HEK293 (cell line): ENCODE measurements around the gene CDCA3.

Experiments used
- CTCF ChIA-PET: fragments of 350-600 bp; formaldehyde crosslinking; extraction: SDS; loops from one replicate; lab custom pipeline; 2021; ENCODE audit warnings: antibody characterized with exemption; lab: Yijun Ruan, JAX
- POLR2A ChIA-PET: fragments of 300-600 bp; formaldehyde crosslinking; extraction: SDS; loops from one replicate; lab custom pipeline; 2020; ENCODE audit warnings: antibody characterized with exemption, inconsistent platforms; lab: Yijun Ruan, JAX
- H3K27ac ChIP-seq: fragments of 200-500 bp; sonication (Bioruptor generic); 2 replicates; pipeline ENCODE4 v1.5.1; 2014; ENCODE audit warnings: low read depth, low read length, control low read depth, inconsistent platforms; ENCODE audit errors: extremely low read depth
- H3K36me3 ChIP-seq, 2 experiments: fragments of 200-500 bp in 1 of 2; sonication (Bioruptor generic) in 1 of 2; 1 replicate in 1 of 2; 2 replicates in 1 of 2; pipeline ENCODE4 v1.5.1; 2014 to 2017; ENCODE audit warnings: inconsistent platforms in 2 of 2, low read length in 2 of 2; ENCODE audit not compliant: control insufficient read depth in 2 of 2, insufficient read depth in 1 of 2
- H3K4me1 ChIP-seq: fragments of 200-500 bp; sonication (Bioruptor generic); 2 replicates; pipeline ENCODE4 v1.5.1; 2014; ENCODE audit warnings: mild to moderate bottlenecking, low read length, inconsistent platforms; ENCODE audit not compliant: control insufficient read depth, insufficient read depth
- H3K4me3 ChIP-seq: 2 replicates; pipeline ENCODE4 v1.5.1; 2011; ENCODE audit warnings: low read depth, mild to moderate bottlenecking, control low read depth, low read length, moderate library complexity
- H3K9me3 ChIP-seq: fragments of 200-500 bp; sonication (Bioruptor generic); 2 replicates; pipeline ENCODE4 v1.5.1; 2014; ENCODE audit warnings: low read depth, low read length, inconsistent platforms; ENCODE audit not compliant: control insufficient read depth, insufficient read depth
- BCL11A ChIP-seq: fragments of 450-650 bp; formaldehyde crosslinking; IDR thresholded peaks from 2 replicates; pipeline ENCODE4 v1.5.1; 2016; ENCODE audit warnings: low read depth, missing biosample characterization, missing genetic modification characterization
- FEZF1 ChIP-seq: fragments of 450-650 bp; formaldehyde crosslinking; IDR thresholded peaks from 2 replicates; pipeline ENCODE4 v1.5.1; 2016; ENCODE audit warnings: missing biosample characterization, missing genetic modification characterization
- HOXA7 ChIP-seq: sonication (generic); formaldehyde crosslinking; IDR thresholded peaks from 2 replicates; pipeline ENCODE4 v1.8.1; 2022; ENCODE audit warnings: missing genetic modification reagents, borderline replicate concordance
- KLF8 ChIP-seq: fragments of 450-650 bp; formaldehyde crosslinking; IDR thresholded peaks from 2 replicates; pipeline ENCODE4 v1.5.1; 2016; ENCODE audit warnings: missing biosample characterization, missing genetic modification characterization
- KLF9 ChIP-seq: fragments of 450-650 bp; formaldehyde crosslinking; IDR thresholded peaks from 2 replicates; pipeline ENCODE4 v1.5.1; 2016; ENCODE audit warnings: missing biosample characterization, missing genetic modification characterization, low read depth
- MEIS1 ChIP-seq: sonication (generic); formaldehyde crosslinking; IDR thresholded peaks from 2 replicates; pipeline ENCODE4 v1.8.1; 2022; ENCODE audit warnings: missing genetic modification reagents, mild to moderate bottlenecking, borderline replicate concordance
- MZF1 ChIP-seq: fragments of 450-650 bp; formaldehyde crosslinking; IDR thresholded peaks from 2 replicates; pipeline ENCODE4 v1.5.1; 2017; ENCODE audit warnings: missing biosample characterization, missing genetic modification characterization, borderline replicate concordance
- PRDM1 ChIP-seq: fragments of 450-650 bp; formaldehyde crosslinking; IDR thresholded peaks from 2 replicates; pipeline ENCODE4; 2016; ENCODE audit warnings: missing biosample characterization, missing genetic modification characterization
- SALL2 ChIP-seq: fragments of 450-650 bp; formaldehyde crosslinking; IDR thresholded peaks from 2 replicates; pipeline ENCODE4 v1.5.0; 2017; ENCODE audit warnings: missing biosample characterization, mild to moderate bottlenecking, missing genetic modification characterization, borderline replicate concordance
- SCRT2 ChIP-seq: fragments of 450-650 bp; formaldehyde crosslinking; IDR thresholded peaks from 2 replicates; pipeline ENCODE4 v1.5.1; 2016; ENCODE audit warnings: missing biosample characterization, missing genetic modification characterization
- ZBTB7A ChIP-seq: fragments of 450-650 bp; formaldehyde crosslinking; IDR thresholded peaks from 2 replicates; pipeline ENCODE4 v1.5.1; 2016; ENCODE audit warnings: low read depth, missing biosample characterization, missing genetic modification characterization
- ZBTB8A ChIP-seq: fragments of 450-650 bp; formaldehyde crosslinking; IDR thresholded peaks from 2 replicates; pipeline ENCODE4 v1.5.1; 2016; ENCODE audit warnings: missing biosample characterization, missing genetic modification characterization
- ZNF10 ChIP-seq: fragments of 450-650 bp; formaldehyde crosslinking; IDR thresholded peaks from 2 replicates; pipeline ENCODE4 v1.5.1; 2017; ENCODE audit warnings: missing biosample characterization, missing genetic modification characterization
- ZNF221 ChIP-seq: fragments of 450-650 bp; formaldehyde crosslinking; IDR thresholded peaks from 2 replicates; pipeline ENCODE4 v1.5.1; 2017; ENCODE audit warnings: missing biosample characterization, missing genetic modification characterization, borderline replicate concordance
- ZNF239 ChIP-seq: fragments of 450-650 bp; formaldehyde crosslinking; IDR thresholded peaks from 2 replicates; pipeline ENCODE4 v1.5.1; 2016; ENCODE audit warnings: missing biosample characterization, missing genetic modification characterization
- ZNF335 ChIP-seq: fragments of 450-650 bp; formaldehyde crosslinking; conservative IDR thresholded peaks from 2 replicates; pipeline ENCODE4 v1.5.1; 2016; ENCODE audit warnings: missing biosample characterization, missing genetic modification characterization
- ZNF37A ChIP-seq: fragments of 450-650 bp; IDR thresholded peaks from 2 replicates; pipeline ENCODE4 v1.5.1; 2018; ENCODE audit warnings: missing biosample characterization, missing genetic modification characterization
- ZNF394 ChIP-seq: fragments of 450-650 bp; formaldehyde crosslinking; IDR thresholded peaks from 2 replicates; pipeline ENCODE4 v1.5.1; 2016; ENCODE audit warnings: missing biosample characterization, missing genetic modification characterization, mild to moderate bottlenecking, moderate library complexity, borderline replicate concordance
- ZNF423 ChIP-seq: fragments of 450-650 bp; formaldehyde crosslinking; IDR thresholded peaks from 2 replicates; pipeline ENCODE4 v1.5.1; 2016; ENCODE audit warnings: missing biosample characterization, missing genetic modification characterization
- ZNF473 ChIP-seq: fragments of 450-650 bp; formaldehyde crosslinking; IDR thresholded peaks from 2 replicates; pipeline ENCODE4 v1.5.1; 2017; ENCODE audit warnings: missing biosample characterization, missing genetic modification characterization
- ZNF501 ChIP-seq: fragments of 450-650 bp; formaldehyde crosslinking; IDR thresholded peaks from 2 replicates; pipeline ENCODE4 v1.5.1; 2016; ENCODE audit warnings: missing biosample characterization, missing genetic modification characterization
- ZNF530 ChIP-seq: fragments of 450-650 bp; formaldehyde crosslinking; IDR thresholded peaks from 2 replicates; pipeline ENCODE4 v1.5.1; 2016; ENCODE audit warnings: low read depth, missing biosample characterization, missing genetic modification characterization
- ZNF585B ChIP-seq: fragments of 450-650 bp; formaldehyde crosslinking; IDR thresholded peaks from 2 replicates; pipeline ENCODE4 v1.5.1; 2016; ENCODE audit warnings: missing biosample characterization, missing genetic modification characterization
- ZNF610 ChIP-seq: fragments of 450-650 bp; formaldehyde crosslinking; IDR thresholded peaks from 2 replicates; pipeline ENCODE4 v1.5.1; 2016; ENCODE audit warnings: missing biosample characterization, missing genetic modification characterization, borderline replicate concordance
- ZNF654 ChIP-seq: fragments of 450-650 bp; formaldehyde crosslinking; IDR thresholded peaks from 2 replicates; pipeline ENCODE4 v1.5.1; 2016; ENCODE audit warnings: low read depth, missing biosample characterization, missing genetic modification characterization
- TF ChIP-seq, protein P1 (sequence below): fragments of 450-650 bp; formaldehyde crosslinking; IDR thresholded peaks from 2 replicates; pipeline ENCODE4 v1.5.1; 2016; ENCODE audit warnings: missing biosample characterization, missing genetic modification characterization
- TF ChIP-seq, protein P2 (sequence below): fragments of 450-650 bp; formaldehyde crosslinking; IDR thresholded peaks from 2 replicates; pipeline ENCODE4 v1.5.1; 2016; ENCODE audit warnings: missing biosample characterization, missing genetic modification characterization
- TF ChIP-seq, protein P3 (sequence below): fragments of 450-650 bp; formaldehyde crosslinking; IDR thresholded peaks from 2 replicates; pipeline ENCODE4 v1.5.1; 2017; ENCODE audit warnings: missing biosample characterization, missing genetic modification characterization
- TF ChIP-seq, protein P4 (sequence below): fragments of 450-650 bp; formaldehyde crosslinking; IDR thresholded peaks from 2 replicates; pipeline ENCODE4 v1.5.1; 2016; ENCODE audit warnings: missing biosample characterization, missing genetic modification characterization

Gene CDCA3

DNA sequence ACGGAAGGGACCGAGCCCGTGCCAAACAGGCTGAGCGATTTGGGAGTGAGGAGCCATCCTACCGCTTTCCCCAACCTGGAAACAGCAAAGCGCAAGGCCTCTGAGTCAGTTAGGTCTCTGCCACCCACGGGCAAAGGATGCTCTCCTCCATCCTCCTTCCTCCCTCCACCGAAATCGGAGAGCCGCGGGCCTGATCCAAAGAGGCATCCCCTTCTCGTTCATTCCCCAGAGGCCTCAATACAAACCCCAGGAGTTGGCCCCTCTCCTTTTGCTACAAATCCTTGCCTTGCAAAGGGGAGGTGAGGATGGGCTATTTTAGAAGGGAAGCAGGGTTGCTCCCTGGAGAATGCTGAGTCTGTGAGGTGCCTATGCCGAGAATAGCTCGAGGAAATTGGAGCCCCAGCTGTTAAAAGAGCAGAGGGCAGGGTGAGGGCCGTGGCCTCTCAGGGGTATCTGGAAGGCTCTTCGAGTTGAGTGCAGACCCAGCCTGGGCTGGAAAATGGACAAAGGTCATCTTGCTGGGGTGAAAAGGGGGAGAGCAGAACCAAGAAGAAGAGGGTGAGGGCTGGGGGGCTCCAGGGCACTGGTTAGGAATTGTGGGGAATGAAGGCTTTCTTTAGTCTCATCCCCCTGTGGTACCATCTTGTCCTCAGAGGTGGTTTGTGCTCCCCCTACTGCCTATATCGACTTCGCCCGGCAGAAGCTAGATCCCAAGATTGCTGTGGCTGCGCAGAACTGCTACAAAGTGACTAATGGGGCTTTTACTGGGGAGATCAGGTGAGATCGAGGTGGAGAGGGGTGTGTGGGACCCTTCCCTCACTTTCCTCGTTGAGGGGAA, 17.3 kb upstream of the CDCA3 start (continued):
- TF ChIP-seq, protein P1, sequence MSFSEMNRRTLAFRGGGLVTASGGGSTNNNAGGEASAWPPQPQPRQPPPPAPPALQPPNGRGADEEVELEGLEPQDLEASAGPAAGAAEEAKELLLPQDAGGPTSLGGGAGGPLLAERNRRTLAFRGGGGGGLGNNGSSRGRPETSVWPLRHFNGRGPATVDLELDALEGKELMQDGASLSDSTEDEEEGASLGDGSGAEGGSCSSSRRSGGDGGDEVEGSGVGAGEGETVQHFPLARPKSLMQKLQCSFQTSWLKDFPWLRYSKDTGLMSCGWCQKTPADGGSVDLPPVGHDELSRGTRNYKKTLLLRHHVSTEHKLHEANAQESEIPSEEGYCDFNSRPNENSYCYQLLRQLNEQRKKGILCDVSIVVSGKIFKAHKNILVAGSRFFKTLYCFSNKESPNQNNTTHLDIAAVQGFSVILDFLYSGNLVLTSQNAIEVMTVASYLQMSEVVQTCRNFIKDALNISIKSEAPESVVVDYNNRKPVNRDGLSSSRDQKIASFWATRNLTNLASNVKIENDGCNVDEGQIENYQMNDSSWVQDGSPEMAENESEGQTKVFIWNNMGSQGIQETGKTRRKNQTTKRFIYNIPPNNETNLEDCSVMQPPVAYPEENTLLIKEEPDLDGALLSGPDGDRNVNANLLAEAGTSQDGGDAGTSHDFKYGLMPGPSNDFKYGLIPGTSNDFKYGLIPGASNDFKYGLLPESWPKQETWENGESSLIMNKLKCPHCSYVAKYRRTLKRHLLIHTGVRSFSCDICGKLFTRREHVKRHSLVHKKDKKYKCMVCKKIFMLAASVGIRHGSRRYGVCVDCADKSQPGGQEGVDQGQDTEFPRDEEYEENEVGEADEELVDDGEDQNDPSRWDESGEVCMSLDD (tag by site-specific recombination) = no peak
- TF ChIP-seq FEZF1 (tag by site-specific recombination) = 0 out of 2 replicates have a peak, but pooled peaks have one; percentile 9
- TF ChIP-seq ZNF501 = no peak
- no peak for TF ChIP-seq ZNF530
- no peak for TF ChIP-seq ZNF239 (tag by site-specific recombination)
- no peak for TF ChIP-seq ZNF610 (tag by site-specific recombination)
- peak; percentile 44; the same call in 1 of the 2 replicates for TF ChIP-seq PRDM1
- TF ChIP-seq, protein P2, sequence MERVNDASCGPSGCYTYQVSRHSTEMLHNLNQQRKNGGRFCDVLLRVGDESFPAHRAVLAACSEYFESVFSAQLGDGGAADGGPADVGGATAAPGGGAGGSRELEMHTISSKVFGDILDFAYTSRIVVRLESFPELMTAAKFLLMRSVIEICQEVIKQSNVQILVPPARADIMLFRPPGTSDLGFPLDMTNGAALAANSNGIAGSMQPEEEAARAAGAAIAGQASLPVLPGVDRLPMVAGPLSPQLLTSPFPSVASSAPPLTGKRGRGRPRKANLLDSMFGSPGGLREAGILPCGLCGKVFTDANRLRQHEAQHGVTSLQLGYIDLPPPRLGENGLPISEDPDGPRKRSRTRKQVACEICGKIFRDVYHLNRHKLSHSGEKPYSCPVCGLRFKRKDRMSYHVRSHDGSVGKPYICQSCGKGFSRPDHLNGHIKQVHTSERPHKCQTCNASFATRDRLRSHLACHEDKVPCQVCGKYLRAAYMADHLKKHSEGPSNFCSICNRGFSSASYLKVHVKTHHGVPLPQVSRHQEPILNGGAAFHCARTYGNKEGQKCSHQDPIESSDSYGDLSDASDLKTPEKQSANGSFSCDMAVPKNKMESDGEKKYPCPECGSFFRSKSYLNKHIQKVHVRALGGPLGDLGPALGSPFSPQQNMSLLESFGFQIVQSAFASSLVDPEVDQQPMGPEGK (tag by site-specific recombination) = no peak
- TF ChIP-seq MZF1 = 0 out of 2 replicates have a peak, but pooled peaks have one; percentile 23
- no peak for TF ChIP-seq ZNF335 (tag by site-specific recombination)
- TF ChIP-seq SCRT2 (tag by site-specific recombination) = no peak
- TF ChIP-seq ZBTB8A (tag by site-specific recombination) = peak; percentile 16; the same call in 1 of the 2 replicates
- no peak for TF ChIP-seq ZNF654 (tag by site-specific recombination)

DNA sequence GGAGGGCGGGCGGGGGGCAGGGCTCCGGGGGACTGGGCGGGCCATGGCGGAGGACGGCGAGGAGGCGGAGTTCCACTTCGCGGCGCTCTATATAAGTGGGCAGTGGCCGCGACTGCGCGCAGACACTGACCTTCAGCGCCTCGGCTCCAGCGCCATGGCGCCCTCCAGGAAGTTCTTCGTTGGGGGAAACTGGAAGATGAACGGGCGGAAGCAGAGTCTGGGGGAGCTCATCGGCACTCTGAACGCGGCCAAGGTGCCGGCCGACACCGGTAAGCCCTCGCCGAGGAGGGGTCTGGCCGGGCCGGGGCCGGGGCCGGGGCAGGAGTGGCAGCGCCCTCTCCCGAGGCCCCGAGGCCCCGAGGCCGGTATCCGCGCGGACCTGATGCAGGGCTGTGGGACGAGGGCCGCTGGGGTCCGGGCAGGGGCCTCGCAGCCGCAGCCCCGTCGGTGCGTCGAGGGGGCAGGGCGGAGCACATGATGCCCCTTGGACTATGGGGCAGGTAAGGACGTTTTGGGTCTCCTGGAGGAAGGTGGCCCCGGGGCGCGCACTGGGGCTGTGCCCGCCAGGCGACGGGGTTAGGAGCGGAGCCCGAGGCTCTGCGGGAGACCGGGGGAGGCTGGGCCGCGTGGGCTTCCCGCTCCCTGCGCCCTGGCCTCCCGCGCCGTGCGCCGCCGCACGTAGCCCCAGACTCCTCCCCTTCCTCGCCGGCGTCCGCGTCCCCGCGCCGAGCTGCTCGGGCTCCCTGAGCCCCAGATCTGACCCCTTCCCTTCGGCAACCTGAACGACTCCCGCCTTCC, 16.5 kb upstream of the CDCA3 start, which contains the start of gene TPI1:
TPI1 (plus strand) TSS at position 119 of the 798 bp plus-strand sequence; CDS start at position 155, 36 bp downstream.
- peaks cover 5 to 75% of the 10 kb centered on the region in 2 experiments; a peak in 2 of 3 replicates for H3K36me3 ChIP-seq
- peaks cover 7% of the 10 kb centered on the region for H3K4me1 ChIP-seq
- H3K27ac ChIP-seq = peak within 1 kb of the TSS; percentile 98
- H3K4me3 ChIP-seq = peak within 1 kb of the TSS; percentile 87
- no peaks in the 10 kb centered on the region for H3K9me3 ChIP-seq
- ChIA-PET CTCF (interaction anchor here (0.7 to 2.7 kb wide), 10 partner anchors 14 to 77 kb away, joined by 3 to 22 read pairs (median 4); partner anchors contain the start of gene CDCA3), POLR2A (interaction anchor here (0.7 to 7.6 kb wide), 23 partner anchors 10 to 355 kb away, joined by 3 to 183 read pairs (median 6); partner anchors contain the start of genes C12orf57, CDCA3, COPS7A and LRRC23)
- no peak; the same call in none of the 2 replicates for TF ChIP-seq KLF8 (tag by site-specific recombination)
- TF ChIP-seq MEIS1 (CRISPR knock-in tag) = no peak
- TF ChIP-seq, protein P3, sequence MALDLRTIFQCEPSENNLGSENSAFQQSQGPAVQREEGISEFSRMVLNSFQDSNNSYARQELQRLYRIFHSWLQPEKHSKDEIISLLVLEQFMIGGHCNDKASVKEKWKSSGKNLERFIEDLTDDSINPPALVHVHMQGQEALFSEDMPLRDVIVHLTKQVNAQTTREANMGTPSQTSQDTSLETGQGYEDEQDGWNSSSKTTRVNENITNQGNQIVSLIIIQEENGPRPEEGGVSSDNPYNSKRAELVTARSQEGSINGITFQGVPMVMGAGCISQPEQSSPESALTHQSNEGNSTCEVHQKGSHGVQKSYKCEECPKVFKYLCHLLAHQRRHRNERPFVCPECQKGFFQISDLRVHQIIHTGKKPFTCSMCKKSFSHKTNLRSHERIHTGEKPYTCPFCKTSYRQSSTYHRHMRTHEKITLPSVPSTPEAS (tag by site-specific recombination) = no peak
- 0 out of 2 replicates have a peak, but pooled peaks have one; percentile 27 for TF ChIP-seq ZNF423 (tag by site-specific recombination)
- no peak for TF ChIP-seq HOXA7 (CRISPR knock-in tag)
- TF ChIP-seq, protein P4, sequence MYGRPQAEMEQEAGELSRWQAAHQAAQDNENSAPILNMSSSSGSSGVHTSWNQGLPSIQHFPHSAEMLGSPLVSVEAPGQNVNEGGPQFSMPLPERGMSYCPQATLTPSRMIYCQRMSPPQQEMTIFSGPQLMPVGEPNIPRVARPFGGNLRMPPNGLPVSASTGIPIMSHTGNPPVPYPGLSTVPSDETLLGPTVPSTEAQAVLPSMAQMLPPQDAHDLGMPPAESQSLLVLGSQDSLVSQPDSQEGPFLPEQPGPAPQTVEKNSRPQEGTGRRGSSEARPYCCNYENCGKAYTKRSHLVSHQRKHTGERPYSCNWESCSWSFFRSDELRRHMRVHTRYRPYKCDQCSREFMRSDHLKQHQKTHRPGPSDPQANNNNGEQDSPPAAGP = 0 out of 2 replicates have a peak, but pooled peaks have one; percentile 50
- 0 out of 2 replicates have a peak, but pooled peaks have one; percentile 28 for TF ChIP-seq BCL11A (tag by site-specific recombination)
- TF ChIP-seq ZNF221 (tag by site-specific recombination) = no peak
- TF ChIP-seq ZNF37A (tag by site-specific recombination) = no peak
- no peak for TF ChIP-seq ZNF10
- TF ChIP-seq SALL2 (tag by site-specific recombination) = peak; percentile 60; the same call in 1 of the 2 replicates
- peak; percentile 29; the same call in 1 of the 2 replicates for TF ChIP-seq KLF9 (tag by site-specific recombination)
- no peak; the same call in 1 of the 2 replicates for TF ChIP-seq ZBTB7A (tag by site-specific recombination)
- no peak for TF ChIP-seq ZNF473 (tag by site-specific recombination)
- no peak for TF ChIP-seq ZNF394
- 0 out of 2 replicates have a peak, but pooled peaks have one; percentile 28 for TF ChIP-seq ZNF585B (tag by site-specific recombination)
